GM18870 (cell line): Measurements from ENCODE around the gene BIRC2.
"Not testable (repeated sequence)": the region's sequence is repeated elsewhere in the genome, so short reads cannot be mapped to it uniquely, and the experiment has no call there.

Experiments used
- ATAC-seq: cut with Tn5 transposase; IDR thresholded peaks from one replicate; pipeline ENCODE4 v1.9.1; 2021; ENCODE audit warnings: moderate library complexity; ENCODE audit not compliant: unreplicated experiment

BIRC2 gene

GRCh38 chr11:102374633-102375424 lies 27.8 kb downstream of the BIRC2 start:
- not testable (repeated sequence) for ATAC-seq

- no peak for ATAC-seq
Measured at GRCh38 chr11:102375720-102376399, 28.8 kb downstream of the BIRC2 start.

GRCh38 chr11:102377891-102378290 lies 30.9 kb downstream of the BIRC2 start:
- ATAC-seq: no peak

GRCh38 chr11:102378818-102379217 lies 31.8 kb downstream of the BIRC2 start:
- ATAC-seq: no peak

- no peak for ATAC-seq
Measured at GRCh38 chr11:102382384-102382783, 35.4 kb downstream of the BIRC2 start.

DNA sequence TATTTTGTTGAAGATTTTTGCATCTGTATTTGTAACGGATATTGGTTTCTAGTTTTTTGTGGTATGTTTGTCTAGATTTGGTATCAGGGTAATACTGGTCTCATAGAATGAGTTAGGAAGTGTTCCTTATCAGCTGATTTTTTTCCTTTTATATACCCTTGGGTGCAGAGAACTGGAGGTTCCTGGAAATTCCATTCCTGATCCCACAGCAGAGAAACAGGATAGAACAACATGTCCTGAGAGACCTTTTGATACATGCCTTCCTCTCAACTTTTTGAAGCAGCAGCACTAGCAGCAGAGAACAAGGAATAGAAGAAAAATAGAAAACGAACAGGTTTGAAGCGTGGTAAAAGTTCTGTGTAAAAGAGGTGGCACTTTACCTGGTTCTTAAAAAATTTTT lies 36.8 kb downstream of the BIRC2 start:
- ATAC-seq: no peak

GRCh38 chr11:102384419-102385079 lies 37.5 kb downstream of the BIRC2 start:
- ATAC-seq: no peak

GRCh38 chr11:102385085-102386007 lies 38.3 kb downstream of the BIRC2 start:
- no peak for ATAC-seq

- ATAC-seq: no peak
Measured at GRCh38 chr11:102386136-102386734, 39.2 kb downstream of the BIRC2 start.

DNA sequence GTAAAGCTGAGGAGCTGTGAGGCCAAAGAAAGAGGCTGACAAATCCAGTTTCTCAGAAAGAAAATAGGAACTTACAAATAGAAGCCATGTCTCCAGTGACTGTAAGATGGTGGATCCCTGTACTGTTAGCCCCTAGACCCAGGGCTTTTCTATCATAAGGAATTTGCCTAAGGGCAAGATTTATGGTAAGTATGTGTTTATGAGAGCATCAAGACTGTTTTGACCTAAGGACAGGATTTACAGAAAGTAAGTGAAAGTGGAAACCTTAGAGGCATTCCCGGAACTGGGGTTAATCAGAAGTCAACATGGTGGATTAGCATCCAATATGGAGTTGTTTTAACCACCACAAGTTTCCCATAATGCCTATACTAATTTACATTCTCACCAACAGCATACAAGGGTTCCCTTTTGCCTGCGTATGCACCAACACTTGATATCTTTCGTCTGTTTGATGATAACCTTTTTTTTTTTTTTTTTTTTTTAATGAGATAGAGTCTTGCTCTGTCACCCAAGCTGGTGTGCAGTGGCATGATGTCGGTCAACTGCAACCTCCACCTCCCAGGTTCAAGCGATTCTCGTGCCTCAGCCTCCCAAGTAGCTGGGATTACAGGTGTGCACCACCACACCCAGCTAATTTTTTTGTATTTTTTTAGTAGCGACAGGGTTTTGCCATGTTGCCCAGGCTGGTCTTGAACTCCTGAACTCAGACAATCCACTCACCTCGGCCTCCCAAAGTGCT lies 40.2 kb downstream of the BIRC2 start:
- no peak for ATAC-seq

DNA sequence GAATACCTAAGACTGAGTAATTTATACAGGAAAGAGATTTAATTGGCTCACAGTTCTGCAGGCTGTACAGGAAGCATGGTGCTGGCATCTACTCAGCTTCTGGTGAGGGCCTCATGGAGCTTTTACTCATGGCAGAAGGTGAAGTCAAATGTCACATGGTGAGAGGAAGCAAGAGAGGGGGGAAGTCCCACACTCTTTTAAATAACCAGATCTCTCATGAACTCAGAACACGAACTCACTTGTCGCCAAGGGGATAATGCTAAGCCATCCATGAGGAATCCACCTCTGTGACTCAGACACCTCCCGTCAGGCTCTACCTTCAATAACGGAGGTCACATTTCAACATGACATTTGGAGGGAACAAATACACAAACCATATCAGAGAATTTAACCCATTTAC lies 42.2 kb downstream of the BIRC2 start:
- ATAC-seq: no peak

GRCh38 chr11:102390667-102391465 lies 43.9 kb downstream of the BIRC2 start:
- peak; percentile 88 for ATAC-seq

GRCh38 chr11:102391549-102392237 lies 44.7 kb downstream of the BIRC2 start:
- no peak for ATAC-seq

DNA sequence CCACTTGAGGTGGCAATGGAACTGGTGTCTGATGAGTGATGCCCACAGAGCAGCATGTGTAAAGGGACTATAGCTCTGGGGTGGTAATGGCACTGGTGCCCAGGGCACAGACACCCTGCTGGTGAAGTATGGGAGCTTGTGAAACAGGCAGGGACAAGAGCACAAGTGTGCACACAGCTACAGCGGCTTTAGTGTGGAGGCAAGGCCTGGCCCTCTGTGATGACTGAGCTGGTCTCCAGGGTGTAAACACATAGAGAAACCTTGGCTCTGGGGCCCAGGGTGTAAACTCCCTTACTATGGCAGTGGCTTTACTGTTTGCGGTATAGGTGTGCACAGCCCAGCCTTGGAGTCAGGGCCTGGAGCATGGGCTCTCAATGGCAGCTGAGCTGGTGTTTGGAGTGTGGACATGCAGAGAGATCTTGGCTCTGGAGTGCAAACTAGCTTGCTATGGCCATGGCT lies 46.3 kb downstream of the BIRC2 start:
- no peak for ATAC-seq

DNA sequence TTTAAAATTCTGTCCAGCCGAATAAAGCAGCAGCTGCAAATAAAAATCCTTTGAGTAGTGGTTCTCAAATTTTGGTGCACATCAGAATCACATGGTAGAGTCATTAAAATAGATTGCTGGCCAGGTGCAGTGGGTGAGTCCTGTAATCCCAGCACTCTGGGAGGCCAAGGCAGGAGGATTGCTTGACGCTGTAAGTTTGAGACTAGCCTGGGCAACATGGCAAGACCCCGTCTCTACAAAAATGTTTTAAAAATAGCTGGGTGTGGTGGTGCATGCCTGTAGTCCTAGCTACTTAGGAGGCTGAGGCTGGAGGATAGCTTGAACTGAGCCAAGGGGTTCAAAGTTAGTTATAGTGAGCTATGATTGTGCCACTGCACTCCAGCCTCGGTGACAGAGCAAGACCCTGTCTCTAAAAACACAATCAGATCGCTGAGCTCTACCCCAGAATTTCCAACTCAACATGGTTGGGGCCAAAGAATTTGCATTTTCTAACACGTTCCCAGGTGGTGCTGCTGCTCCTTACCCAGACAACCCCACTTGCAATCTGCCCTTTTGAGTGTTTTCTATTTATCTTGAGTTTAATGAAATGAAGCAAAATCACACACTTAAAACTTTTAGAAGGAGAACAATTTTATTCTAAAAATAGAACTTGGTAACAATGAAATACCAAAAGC lies 48.8 kb downstream of the BIRC2 start:
- no peak for ATAC-seq

DNA sequence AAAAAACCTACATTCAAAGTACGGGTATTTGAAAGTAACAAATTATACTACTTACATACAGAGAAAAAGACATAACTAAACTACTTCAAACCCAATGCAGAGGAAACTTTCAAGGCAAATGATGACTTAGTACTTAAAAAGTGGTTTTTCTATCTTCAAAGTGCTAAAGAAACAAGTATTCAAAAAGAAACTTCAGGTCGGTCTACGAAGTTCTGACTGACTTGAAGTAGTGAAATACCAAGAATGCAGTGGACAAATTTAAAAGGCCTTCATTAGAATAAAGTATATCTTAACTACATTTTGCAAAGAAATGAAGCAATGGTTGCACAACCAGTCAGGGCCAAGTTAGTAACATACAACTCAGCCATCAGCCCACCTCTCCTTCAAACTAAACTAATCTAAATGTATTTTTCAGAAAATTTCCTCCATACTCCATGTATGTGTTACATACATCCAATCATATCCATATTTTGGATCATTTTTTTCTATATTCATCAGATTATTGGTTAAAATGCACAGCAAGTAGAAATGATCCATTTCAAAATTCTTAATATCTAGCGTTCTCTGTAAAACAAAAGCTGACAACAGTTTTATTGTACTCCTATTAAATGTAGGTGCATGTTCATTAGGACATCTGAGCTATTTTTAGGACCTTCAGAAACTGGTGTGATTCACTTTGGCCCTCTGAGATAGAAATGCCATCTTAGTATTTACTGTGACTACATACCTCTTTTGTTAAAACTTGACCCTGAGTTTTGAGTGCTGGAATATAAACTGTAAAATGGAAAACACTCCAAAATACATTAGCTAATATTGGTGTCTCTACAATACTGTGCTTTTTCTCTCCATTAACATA lies 49.9 kb downstream of the BIRC2 start:
- no peak for ATAC-seq

GRCh38 chr11:102398297-102398696 lies 51.3 kb downstream of the BIRC2 start:
- no peak for ATAC-seq
